GM12878 (cell line): ENCODE results near the gene TMEM239. TPM values are rescaled to one million over a fixed set of nuclear protein-coding genes. Genes with fewer than 3 reads are reported as not detected.

ENCODE experiments used
- ATAC-seq: fragments of 200-7000 bp; cut with Tn5 transposase; 3 replicates; pipeline ENCODE4 v1.9.1; 2020; ENCODE audit warnings: mild to moderate bottlenecking, moderate library complexity
- BruUV-seq: library from RNA; stranded (reverse); fragments of 400-500 nt; replicated peaks from 2 replicates; lab custom pipeline; 2021; lab: Mats Ljungman, UMichigan
- CTCF ChIA-PET: fragments of 300-600 bp; sonication (Branson Sonifier 250); formaldehyde crosslinking; extraction: SDS; loops from one replicate; lab custom pipeline; 2021; ENCODE audit warnings: inconsistent platforms; lab: Yijun Ruan, JAX
- POLR2A ChIA-PET: fragments of 350-600 bp; formaldehyde crosslinking; extraction: SDS; loops from one replicate; lab custom pipeline; 2021; ENCODE audit warnings: inconsistent platforms; lab: Charles Lee
- RAD21 ChIA-PET: fragments of 300-600 bp; sonication (Branson Sonifier 250); formaldehyde crosslinking; loops from one replicate; lab custom pipeline; 2023; ENCODE audit warnings: antibody characterized with exemption; ENCODE audit not compliant: unreplicated experiment; lab: Charles Lee
- SMC1A ChIA-PET: fragments of 300-600 bp; sonication (Branson Sonifier 250); formaldehyde crosslinking; loops from one replicate; lab custom pipeline; 2023; ENCODE audit not compliant: unreplicated experiment, uncharacterized antibody; lab: Charles Lee
- DNase-seq: peaks from one replicate; pipeline ENCODE4 v3.0.0-alpha.2; 2011; ENCODE audit warnings: low read depth, low spot score
- FAIRE-seq: peaks from 3 replicates; lab custom pipeline; 2011; peaks lifted over from hg19 to GRCh38; lab: Jason Lieb, UNC
- H2AFZ ChIP-seq: 2 replicates; pipeline ENCODE4 v1.6.0; 2011; ENCODE audit warnings: low read depth, low read length, control low read depth; ENCODE audit not compliant: control insufficient read depth
- H3K27ac ChIP-seq: 2 replicates; pipeline ENCODE4 v1.5.1; 2011; ENCODE audit warnings: control low read depth; ENCODE audit not compliant: control insufficient read depth, insufficient read depth
- H3K27me3 ChIP-seq, 2 experiments: replicated peaks in 1 of 2; 2 replicates each; pipeline versions ENCODE4 v1.6.0 to v1.6.1; 2011; ENCODE audit warnings: low read length in 1 of 2; ENCODE audit not compliant: control insufficient read depth in 2 of 2, insufficient read depth in 2 of 2
- H3K36me3 ChIP-seq, 2 experiments: 2 replicates each; pipeline ENCODE4 v1.5.1; 2011; ENCODE audit warnings: low read length in 1 of 2; ENCODE audit not compliant: control insufficient read depth in 2 of 2, insufficient read depth in 2 of 2
- H3K4me1 ChIP-seq: 2 replicates; pipeline ENCODE4 v1.6.1; 2011; ENCODE audit warnings: mild to moderate bottlenecking, low read length, moderate library complexity, mixed read lengths; ENCODE audit not compliant: control insufficient read depth, insufficient read depth
- H3K4me2 ChIP-seq: 2 replicates; pipeline ENCODE4 v1.6.0; 2011; ENCODE audit warnings: control low read depth; ENCODE audit not compliant: control insufficient read depth, insufficient read depth
- H3K4me3 ChIP-seq: fragments of 200-600 bp; sonication (generic); 2 replicates; pipeline ENCODE4 v1.5.1; 2016
- H3K79me2 ChIP-seq: 2 replicates; pipeline ENCODE4 v1.6.0; 2011; ENCODE audit warnings: low read length; ENCODE audit not compliant: control insufficient read depth, insufficient read depth
- H3K9ac ChIP-seq: 2 replicates; pipeline ENCODE4 v1.8.0; 2011; ENCODE audit warnings: low read length, control low read depth, mixed read lengths; ENCODE audit not compliant: control insufficient read depth, insufficient read depth
- H3K9me3 ChIP-seq: replicated peaks from 3 replicates; pipeline ENCODE4 v1.5.1; 2011; ENCODE audit warnings: mild to moderate bottlenecking, low read length; ENCODE audit not compliant: control insufficient read depth, insufficient read depth
- H4K20me1 ChIP-seq: 2 replicates; pipeline ENCODE4 v1.6.0; 2011; ENCODE audit not compliant: control insufficient read depth, insufficient read depth
- ASH2L ChIP-seq: fragments of 300-600, 200-600 bp; sonication (generic); IDR thresholded peaks from 2 replicates; pipeline ENCODE4 v1.6.1; 2017; ENCODE audit warnings: low read depth, mild to moderate bottlenecking, borderline replicate concordance
- ATF7 ChIP-seq: fragments of 450-650 bp; IDR thresholded peaks from 2 replicates; pipeline ENCODE4 v1.6.1; 2016; ENCODE audit warnings: low read depth, mild to moderate bottlenecking
- BRCA1 ChIP-seq: IDR thresholded peaks from 2 replicates; pipeline ENCODE4 v1.6.1; 2011; ENCODE audit warnings: low read depth, low read length, improper control_type of control experiment
- FOXK2 ChIP-seq: fragments of 450-650 bp; IDR thresholded peaks from 2 replicates; pipeline ENCODE4 v1.6.1; 2017; ENCODE audit warnings: mild to moderate bottlenecking, moderate library complexity
- LARP7 ChIP-seq: fragments of 450-650 bp; IDR thresholded peaks from 2 replicates; pipeline ENCODE4 v1.6.1; 2017; ENCODE audit warnings: mild to moderate bottlenecking
- SMAD5 ChIP-seq: IDR thresholded peaks from 2 replicates; pipeline ENCODE4 v1.6.1; 2016; ENCODE audit warnings: antibody characterized with exemption, low read depth
- SP1 ChIP-seq: IDR thresholded peaks from one replicate; pipeline ENCODE4 v1.6.1; 2011; ENCODE audit warnings: low read depth, low read length
- SUPT20H ChIP-seq: IDR thresholded peaks from 2 replicates; pipeline ENCODE4 v1.6.1; 2011; ENCODE audit warnings: low read depth, mild to moderate bottlenecking, low read length, moderate library complexity, borderline replicate concordance; ENCODE audit not compliant: control insufficient read depth
- TARDBP ChIP-seq: IDR thresholded peaks from 2 replicates; pipeline ENCODE4 v1.6.1; 2016; ENCODE audit warnings: borderline replicate concordance
- TCF7 ChIP-seq: IDR thresholded peaks from 2 replicates; pipeline ENCODE4 v1.6.1; 2014; ENCODE audit warnings: antibody characterized with exemption, borderline replicate concordance
- WRNIP1 ChIP-seq: IDR thresholded peaks from 2 replicates; pipeline ENCODE4 v1.6.1; 2011; ENCODE audit warnings: low read depth, low read length, improper control_type of control experiment, borderline replicate concordance
- WGBS: methylation state at CpG from one replicate; pipeline ENCODE4 v1.1.6; 2016; ENCODE audit warnings: low lambda C conversion rate; ENCODE audit not compliant: insufficient replicate concordance, insufficient coverage; ENCODE audit errors: missing lambda C conversion rate; 5-methylcytosine and 5-hydroxymethylcytosine counted together
- in situ Hi-C: fragments of 300-500 bp; cut with MboI; formaldehyde crosslinking; loops from 9 replicates; pipeline ENCODE4 v1.14.3; 2018; ENCODE audit warnings: mixed read lengths
- intact Hi-C: fragments of 100-400 bp; cut with micrococcal nuclease; formaldehyde crosslinking; loops from one replicate; pipeline ENCODE4 v1.14.2; 2022; ENCODE audit not compliant: unreplicated experiment
- polyA plus RNA-seq, 11 experiments: library from polyadenylated mRNA; depleted of rRNA in 4 of 11; unstranded in 6 of 11; stranded (reverse) in 5 of 11; fragments of >200 nt; fragmentation: Nextera tagmentation in 4 of 11; fragmentation: Illumina TruSeq in 1 of 11; extraction: Ambion mirVana in 4 of 11; extraction: Trizol in 1 of 11; gene quantifications; 1 replicate in 1 of 11; 2 replicates in 10 of 11; pipeline versions ENCODE4 v1.2.1 to v1.2.3, GENCODE V29; 2011 to 2016; ENCODE audit warnings: inconsistent platforms in 2 of 11, missing spikeins in 2 of 11, low read depth in 1 of 11
- total RNA-seq, 4 experiments: library from RNA; depleted of rRNA in 3 of 4; stranded (reverse); fragments of >200 nt in 3 of 4; fragmentation: Illumina TruSeq in 1 of 4; extraction: Trizol in 1 of 4; gene quantifications; 2 replicates each; pipeline versions ENCODE4 v1.2.1 to v1.2.3, GENCODE V29; 2013 to 2021
- TF ChIP-seq, protein P1 (sequence below): IDR thresholded peaks from 2 replicates; pipeline ENCODE4 v1.6.1; 2012; ENCODE audit warnings: mild to moderate bottlenecking, low read depth, low read length
- TF ChIP-seq, protein P2 (sequence below): IDR thresholded peaks from 2 replicates; pipeline ENCODE4 v1.6.1; 2012; ENCODE audit warnings: low read depth, low read length, improper control_type of control experiment

The TMEM239 gene
- total and polyA plus RNA-seq, 10 of the 15 experiments (the other 5 are each of a cell fraction or from before 2014, with no cell fraction given) = not detected

DNA sequence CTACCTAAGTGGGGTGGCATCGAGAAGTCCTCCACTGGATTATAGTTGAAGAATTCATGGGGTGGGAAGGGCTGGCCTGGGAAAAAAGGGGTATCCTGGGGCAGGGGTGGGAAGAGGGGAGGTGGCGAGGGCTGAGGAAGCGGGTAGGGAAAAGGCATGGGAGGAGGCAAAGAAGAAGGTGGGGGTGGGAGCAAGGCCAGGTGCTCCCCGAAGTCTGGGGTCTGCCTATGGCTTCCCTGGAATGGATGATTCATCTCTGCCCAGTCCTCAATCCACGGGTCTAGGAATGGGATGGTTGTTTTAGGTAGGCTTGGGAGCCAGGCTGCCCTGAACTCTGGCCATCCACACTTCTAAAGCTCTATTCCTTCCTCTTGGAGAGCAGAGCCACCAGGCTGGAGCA, 19.9 kb downstream of the TMEM239 start:
- H3K4me1 ChIP-seq = peaks cover 14% of the 10 kb centered on the region
- H3K79me2 ChIP-seq = peaks cover 3% of the 10 kb centered on the region; the same call in 1 of the 2 replicates
- in situ Hi-C loops (no loop called here), intact Hi-C loops (no loop called here)
- ATAC-seq (no peak), FAIRE-seq (no peak), DNase-seq (no peak)
- no peak overlapping the region for H3K4me3 ChIP-seq
- H3K27ac ChIP-seq = no peak overlapping the region
- no peaks in the 10 kb centered on the region for H3K27me3 ChIP-seq
- BruUV-seq = TSS peak; percentile 45
- ChIA-PET CTCF (interaction anchor here (1.2 kb wide), 1 partner anchor 165 kb away, joined by 3 read pairs; no protein-coding TSS in a partner anchor), POLR2A (no interaction called here), RAD21 (no interaction called here), SMC1A (interaction anchor here (1.1 kb wide), 1 partner anchor 77 kb away, joined by 3 read pairs; no protein-coding TSS in a partner anchor)
- H3K4me2 ChIP-seq = no peak overlapping the region
- H3K36me3 ChIP-seq = no peaks in the 10 kb centered on the region
- no peak overlapping the region for H3K9ac ChIP-seq
- H3K9me3 ChIP-seq = no peaks in the 10 kb centered on the region
- H2AFZ ChIP-seq = no peak overlapping the region
- no peak for TF ChIP-seq TARDBP
- no peak for TF ChIP-seq SMAD5
- no peak for TF ChIP-seq WRNIP1
- no peak for TF ChIP-seq ATF7
- TF ChIP-seq LARP7 = no peak
- TF ChIP-seq, all 136 proteins: peak for 0
- no peaks in the 10 kb centered on the region for H4K20me1 ChIP-seq
- WGBS = 52% methylated on average over 4 of the region's 5 CpGs

DNA sequence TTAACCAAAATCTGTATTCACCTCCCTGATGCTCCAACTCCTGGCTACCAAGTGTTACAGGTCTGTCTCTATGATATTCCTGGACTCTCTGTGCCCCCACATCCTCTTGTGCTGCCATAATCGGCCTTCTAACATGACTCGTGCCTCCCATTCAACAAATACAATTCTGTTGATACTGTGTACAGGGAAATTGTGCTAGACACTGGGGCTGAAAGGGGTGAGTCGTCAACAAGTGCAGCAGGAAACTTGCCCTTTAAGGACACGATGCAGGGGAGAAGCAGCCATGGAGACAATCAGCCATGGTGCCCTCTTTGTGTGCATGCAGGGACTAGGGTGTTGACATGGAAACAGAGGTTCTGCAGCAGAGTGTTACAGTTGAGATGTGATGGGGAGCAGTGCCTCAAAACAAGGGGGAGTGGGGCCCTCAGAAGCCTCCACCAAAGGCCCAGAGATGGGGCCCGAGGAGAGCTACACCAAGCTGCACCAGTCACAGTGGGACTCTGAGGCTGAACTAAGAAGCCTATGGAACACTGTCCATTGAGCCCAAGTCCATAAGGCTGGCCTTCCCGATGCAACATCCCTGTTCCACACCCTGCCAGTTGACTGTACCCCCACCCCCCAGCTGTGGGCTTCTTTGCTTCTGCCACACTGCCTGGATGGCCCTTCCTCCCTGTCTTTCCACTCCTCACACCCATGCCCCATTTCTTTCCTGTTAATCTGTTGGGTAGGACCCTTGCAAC, 21.2 kb downstream of the TMEM239 start:
- no peaks in the 10 kb centered on the region for H4K20me1 ChIP-seq
- RAD21 ChIA-PET = no interaction called here
- no TSS peak for BruUV-seq
- no peak overlapping the region for H2AFZ ChIP-seq
- no peak overlapping the region for H3K4me3 ChIP-seq
- POLR2A ChIA-PET = interaction anchor here (0.6 kb wide), 1 partner anchor 363 kb away, joined by 4 read pairs; no protein-coding TSS in a partner anchor
- no peak overlapping the region for H3K9ac ChIP-seq
- ATAC-seq = no peak
- in situ Hi-C loops (no loop called here), intact Hi-C loops (no loop called here)
- H3K4me2 ChIP-seq = no peak overlapping the region
- no peak for FAIRE-seq
- SMC1A ChIA-PET = interaction anchor here (1.1 kb wide), 1 partner anchor 134 kb away, joined by 3 read pairs; no protein-coding TSS in a partner anchor
- CTCF ChIA-PET = no interaction called here
- peaks cover 6% of the 10 kb centered on the region; the same call in 1 of the 2 replicates for H3K79me2 ChIP-seq
- DNase-seq = no peak
- H3K36me3 ChIP-seq = no peaks in the 10 kb centered on the region
- peaks cover 14% of the 10 kb centered on the region for H3K4me1 ChIP-seq
- H3K27ac ChIP-seq = no peak overlapping the region
- no peaks in the 10 kb centered on the region for H3K27me3 ChIP-seq
- 94% methylated on average over 6 of the region's 6 CpGs for WGBS
- H3K9me3 ChIP-seq = no peaks in the 10 kb centered on the region
- no peak for TF ChIP-seq FOXK2
- TF ChIP-seq BRCA1 = no peak
- TF ChIP-seq SUPT20H = no peak
- TF ChIP-seq WRNIP1 = no peak
- no peak for TF ChIP-seq ASH2L
- TF ChIP-seq, protein P1, sequence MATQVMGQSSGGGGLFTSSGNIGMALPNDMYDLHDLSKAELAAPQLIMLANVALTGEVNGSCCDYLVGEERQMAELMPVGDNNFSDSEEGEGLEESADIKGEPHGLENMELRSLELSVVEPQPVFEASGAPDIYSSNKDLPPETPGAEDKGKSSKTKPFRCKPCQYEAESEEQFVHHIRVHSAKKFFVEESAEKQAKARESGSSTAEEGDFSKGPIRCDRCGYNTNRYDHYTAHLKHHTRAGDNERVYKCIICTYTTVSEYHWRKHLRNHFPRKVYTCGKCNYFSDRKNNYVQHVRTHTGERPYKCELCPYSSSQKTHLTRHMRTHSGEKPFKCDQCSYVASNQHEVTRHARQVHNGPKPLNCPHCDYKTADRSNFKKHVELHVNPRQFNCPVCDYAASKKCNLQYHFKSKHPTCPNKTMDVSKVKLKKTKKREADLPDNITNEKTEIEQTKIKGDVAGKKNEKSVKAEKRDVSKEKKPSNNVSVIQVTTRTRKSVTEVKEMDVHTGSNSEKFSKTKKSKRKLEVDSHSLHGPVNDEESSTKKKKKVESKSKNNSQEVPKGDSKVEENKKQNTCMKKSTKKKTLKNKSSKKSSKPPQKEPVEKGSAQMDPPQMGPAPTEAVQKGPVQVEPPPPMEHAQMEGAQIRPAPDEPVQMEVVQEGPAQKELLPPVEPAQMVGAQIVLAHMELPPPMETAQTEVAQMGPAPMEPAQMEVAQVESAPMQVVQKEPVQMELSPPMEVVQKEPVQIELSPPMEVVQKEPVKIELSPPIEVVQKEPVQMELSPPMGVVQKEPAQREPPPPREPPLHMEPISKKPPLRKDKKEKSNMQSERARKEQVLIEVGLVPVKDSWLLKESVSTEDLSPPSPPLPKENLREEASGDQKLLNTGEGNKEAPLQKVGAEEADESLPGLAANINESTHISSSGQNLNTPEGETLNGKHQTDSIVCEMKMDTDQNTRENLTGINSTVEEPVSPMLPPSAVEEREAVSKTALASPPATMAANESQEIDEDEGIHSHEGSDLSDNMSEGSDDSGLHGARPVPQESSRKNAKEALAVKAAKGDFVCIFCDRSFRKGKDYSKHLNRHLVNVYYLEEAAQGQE = no peak
- TF ChIP-seq, protein P2, sequence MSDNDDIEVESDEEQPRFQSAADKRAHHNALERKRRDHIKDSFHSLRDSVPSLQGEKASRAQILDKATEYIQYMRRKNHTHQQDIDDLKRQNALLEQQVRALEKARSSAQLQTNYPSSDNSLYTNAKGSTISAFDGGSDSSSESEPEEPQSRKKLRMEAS = no peak
- TF ChIP-seq SP1 = no peak
- no peak for TF ChIP-seq TCF7
